GM18520 (cell line): ENCODE results near the gene ABHD2.
"Not testable (repeated sequence)": the region's sequence is repeated elsewhere in the genome, so short reads cannot be mapped to it uniquely, and the experiment has no call there.

Experiments
- ATAC-seq: cut with Tn5 transposase; IDR thresholded peaks from one replicate; pipeline ENCODE4 v1.9.1; 2021; ENCODE audit not compliant: unreplicated experiment

ABHD2 gene

GRCh38 chr15:89119489-89120478 is 31.5 kb downstream of the ABHD2 start:
- no peak for ATAC-seq

- ATAC-seq, result not testable (repeated sequence)
Measured at GRCh38 chr15:89120479-89121000, 32.3 kb downstream of the ABHD2 start.

GRCh38 chr15:89121414-89121813 is 33.2 kb downstream of the ABHD2 start:
- no peak for ATAC-seq

DNA sequence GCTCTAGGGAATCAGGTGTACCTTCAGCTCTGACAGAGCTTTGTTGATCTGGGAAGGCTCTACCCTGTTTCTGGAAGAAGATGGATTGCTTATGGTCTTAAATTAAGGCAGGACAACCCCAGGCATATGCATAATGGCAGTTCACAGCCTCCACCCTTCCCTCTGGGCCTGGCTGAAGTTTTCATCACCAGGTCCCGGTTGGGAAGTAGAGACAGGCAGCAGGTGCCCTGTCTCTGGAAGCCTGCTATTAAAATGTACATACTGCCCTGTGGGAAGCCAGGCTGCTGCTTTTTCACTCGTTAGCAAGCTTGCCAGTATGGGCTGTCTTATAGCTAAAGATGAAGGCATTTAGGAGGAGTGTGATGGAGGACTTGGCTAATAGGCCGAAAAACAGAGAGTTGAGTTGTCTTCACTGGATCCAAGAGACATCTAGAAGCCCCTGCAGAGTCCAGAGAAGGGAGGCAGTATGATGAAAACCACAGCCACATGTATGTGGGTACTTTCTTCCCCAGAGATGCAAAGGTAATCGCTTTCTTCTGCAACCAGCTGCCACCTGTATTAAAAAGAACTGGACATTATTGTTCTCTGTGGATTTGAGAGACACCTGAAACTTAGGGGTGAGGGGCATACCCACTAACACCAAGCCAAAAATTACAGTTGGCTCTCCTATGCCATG is 34.4 kb downstream of the ABHD2 start:
- ATAC-seq, result no peak

DNA sequence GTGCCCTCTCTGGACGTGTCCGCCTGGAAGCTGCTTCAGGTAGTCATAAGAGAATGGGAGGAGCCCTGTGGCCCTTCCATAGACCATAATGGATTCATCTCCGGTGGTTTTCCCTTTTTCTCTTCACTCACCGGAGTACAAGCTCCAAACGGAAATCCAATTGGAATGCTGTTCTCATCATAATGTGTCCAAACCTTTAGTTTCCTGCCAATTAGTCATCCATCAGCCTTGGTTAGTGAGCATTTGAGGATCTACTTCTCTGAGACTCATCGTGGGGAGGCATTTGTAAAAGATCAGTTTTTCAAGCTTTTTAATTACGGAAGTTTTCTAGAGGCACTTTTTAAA is 34.9 kb downstream of the ABHD2 start:
- no peak for ATAC-seq

- no peak for ATAC-seq
Measured at GRCh38 chr15:89125088-89125826, 37.0 kb downstream of the ABHD2 start.

- ATAC-seq, result no peak
Measured at GRCh38 chr15:89126009-89126408, 37.8 kb downstream of the ABHD2 start.

GRCh38 chr15:89127054-89127702 is 38.9 kb downstream of the ABHD2 start:
- ATAC-seq, result no peak

GRCh38 chr15:89128320-89129122 is 40.3 kb downstream of the ABHD2 start:
- no peak for ATAC-seq

DNA sequence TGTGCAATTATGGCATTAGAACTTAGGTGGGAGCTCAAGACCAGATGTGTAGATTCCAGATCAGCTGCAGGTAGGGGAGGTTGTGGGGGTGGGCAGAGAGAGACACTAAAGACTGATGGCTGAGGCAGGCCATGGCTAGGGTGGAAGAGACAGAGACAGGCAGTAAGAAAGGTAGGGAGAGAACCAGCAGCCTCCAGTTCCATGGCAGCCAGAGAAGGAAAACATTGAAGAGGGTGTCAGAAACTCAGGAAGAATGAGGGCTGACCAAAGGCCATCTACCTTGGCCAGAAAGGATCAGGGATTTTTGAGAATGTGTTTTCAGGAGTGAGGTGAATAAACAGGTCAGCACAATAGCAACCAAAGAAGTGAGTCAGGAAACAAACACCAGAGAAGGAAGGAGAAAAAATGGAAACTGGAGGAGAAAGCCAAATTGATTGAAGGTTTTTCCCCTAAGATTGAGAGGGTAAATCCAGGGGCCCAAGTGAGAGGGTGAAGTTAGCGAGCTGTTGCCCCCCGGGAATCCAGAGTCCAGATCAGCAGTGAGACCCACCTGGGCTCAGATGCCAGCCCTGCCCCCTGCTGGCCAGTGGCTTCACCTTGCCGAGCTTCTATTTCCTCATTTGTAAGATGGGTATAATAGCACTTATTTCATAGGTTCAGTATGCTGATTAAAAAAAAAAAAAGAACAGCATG is 41.0 kb downstream of the ABHD2 start:
- ATAC-seq, result no peak

GRCh38 chr15:89129816-89130134 is 41.5 kb downstream of the ABHD2 start:
- no peak for ATAC-seq

DNA sequence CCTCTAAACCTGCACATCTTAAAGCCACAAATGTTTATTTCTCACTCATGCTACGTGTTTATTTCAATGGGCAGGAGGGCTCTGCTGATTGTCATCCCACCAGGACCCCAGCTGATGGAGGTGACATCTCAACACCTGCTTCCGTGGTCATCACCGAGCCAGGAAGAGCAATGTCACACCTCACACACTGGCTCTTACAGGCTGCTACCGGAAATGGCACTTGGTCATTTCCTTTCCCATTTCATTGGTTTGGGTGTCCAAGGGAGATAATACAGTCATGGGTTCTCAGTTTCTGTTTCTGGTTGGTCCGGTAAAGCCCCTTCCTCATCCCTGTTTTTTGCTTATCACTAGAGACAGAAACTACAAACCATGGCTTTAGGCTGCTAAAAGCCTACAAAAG is 41.9 kb downstream of the ABHD2 start:
- ATAC-seq, result peak; percentile 78

DNA sequence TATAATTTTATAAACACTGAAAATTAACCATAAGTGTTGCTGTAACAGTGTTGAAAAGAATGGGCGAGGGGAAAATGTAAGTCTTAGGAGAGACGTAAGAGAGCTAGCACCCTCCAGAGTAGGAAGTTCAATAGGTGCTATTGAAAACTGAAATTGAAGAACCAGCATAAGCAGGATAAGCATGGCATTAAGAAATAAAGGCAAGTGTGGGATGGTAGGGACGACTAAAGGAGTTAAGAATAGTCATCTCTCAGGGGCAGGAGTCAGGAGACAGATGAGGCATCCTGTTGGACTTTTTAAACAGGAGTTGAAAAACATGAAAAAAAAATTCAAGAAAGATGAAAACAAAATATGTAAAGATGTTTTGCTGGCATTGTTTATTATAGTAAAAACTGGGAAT is 43.5 kb downstream of the ABHD2 start:
- ATAC-seq, result no peak

- ATAC-seq, result no peak
Measured at GRCh38 chr15:89132611-89133507, 44.6 kb downstream of the ABHD2 start.

DNA sequence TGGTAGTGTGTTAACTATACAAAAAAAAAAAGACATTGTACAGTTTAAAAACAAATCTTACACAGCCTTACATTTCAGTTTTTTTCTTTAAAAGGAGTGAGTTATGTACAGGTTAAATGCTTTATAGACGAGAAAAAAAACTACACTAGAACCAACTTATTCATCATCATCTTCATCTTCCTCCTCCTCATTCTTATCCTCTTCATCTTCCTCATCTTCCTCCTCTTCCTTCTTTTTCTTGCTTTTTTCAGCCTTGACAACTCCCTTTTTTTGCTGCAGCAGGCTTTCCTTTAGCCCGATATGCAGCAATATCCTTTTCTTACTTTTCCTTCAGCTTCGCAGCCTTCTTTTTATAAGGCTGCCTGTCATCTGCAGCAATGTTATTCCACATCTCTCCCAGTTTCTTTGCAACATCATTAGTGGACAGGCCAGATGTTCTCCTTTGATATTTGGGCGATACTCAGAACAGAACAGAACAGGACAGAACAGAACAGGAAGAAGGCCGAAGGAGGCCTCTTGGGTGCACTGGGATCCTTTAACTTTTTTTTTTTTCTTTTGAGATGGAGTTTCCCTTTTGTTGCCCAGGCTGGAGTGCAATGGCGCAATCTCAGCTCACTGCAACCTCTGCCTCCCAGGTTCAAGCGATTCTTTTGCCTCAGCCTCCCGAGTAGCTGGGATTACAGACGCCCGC is 47.3 kb downstream of the ABHD2 start:
- ATAC-seq, result not testable (repeated sequence)

- no peak for ATAC-seq
Measured at GRCh38 chr15:89136078-89136806, 48.0 kb downstream of the ABHD2 start.
